ENCODE measurements around the gene EPN2.

Gene EPN2

GRCh38 chr17:19322861-19323260 is 85.7 kb downstream of the EPN2 start:
- DNase-seq (ENCODE audit: insufficient read length, low spot score) = no peak
- no peak for FAIRE-seq

DNA sequence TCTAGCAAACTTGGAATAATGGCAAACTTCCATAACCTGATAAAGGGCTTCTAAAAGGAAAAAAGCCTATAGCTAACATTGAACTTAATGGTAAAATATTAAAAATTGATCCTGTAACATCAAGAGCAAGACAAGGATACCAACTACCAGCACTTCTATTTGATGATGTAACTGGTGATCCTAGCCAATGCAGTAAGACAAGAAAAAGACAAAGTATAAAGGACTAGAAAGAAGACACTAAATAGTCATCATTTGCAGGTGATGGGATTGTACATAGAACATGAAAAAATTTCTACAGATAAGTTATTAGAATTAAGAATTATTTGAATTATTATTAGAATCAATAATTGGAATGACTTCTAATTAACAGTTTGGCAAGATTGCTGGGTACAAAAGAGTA is 88.4 kb downstream of the EPN2 start:
- DNase-seq (ENCODE audit: insufficient read length, low spot score) (no peak), FAIRE-seq (no peak)

DNA sequence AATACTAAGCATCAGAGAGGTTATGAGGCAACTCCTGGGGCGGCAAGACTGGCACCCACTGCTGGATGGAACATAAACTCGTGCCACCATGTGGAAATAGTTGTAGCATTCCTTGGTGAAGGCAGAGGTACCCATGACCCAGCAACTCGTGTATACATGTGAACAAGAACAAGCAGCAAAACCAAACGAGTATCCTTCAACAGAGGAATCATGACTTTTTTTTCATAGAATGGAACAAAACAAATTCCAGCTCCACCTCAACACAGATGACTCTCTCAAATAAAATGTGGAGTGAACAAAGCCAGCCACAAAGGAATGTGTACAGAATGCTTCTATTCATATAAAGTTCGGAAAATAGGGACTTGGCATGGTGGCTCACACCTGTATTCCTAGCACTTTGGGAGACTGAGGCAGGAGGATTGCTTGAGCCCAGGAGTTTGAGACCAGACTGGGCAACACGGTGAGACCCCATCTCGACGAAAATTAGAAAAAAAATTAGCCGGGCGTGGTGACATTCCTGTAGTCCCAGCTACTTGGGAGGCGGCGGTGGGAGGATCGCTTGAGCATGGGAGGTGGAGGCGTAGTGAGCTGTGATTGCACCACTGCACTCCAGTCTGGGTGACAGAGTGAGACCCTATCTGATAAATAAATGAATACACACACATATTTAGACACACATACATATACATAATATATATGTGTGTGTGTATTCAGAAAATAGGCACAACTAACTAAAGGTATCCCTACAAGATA is 90.0 kb downstream of the EPN2 start:
- DNase-seq (ENCODE audit: insufficient read length, low spot score) = no peak
- FAIRE-seq = no peak

DNA sequence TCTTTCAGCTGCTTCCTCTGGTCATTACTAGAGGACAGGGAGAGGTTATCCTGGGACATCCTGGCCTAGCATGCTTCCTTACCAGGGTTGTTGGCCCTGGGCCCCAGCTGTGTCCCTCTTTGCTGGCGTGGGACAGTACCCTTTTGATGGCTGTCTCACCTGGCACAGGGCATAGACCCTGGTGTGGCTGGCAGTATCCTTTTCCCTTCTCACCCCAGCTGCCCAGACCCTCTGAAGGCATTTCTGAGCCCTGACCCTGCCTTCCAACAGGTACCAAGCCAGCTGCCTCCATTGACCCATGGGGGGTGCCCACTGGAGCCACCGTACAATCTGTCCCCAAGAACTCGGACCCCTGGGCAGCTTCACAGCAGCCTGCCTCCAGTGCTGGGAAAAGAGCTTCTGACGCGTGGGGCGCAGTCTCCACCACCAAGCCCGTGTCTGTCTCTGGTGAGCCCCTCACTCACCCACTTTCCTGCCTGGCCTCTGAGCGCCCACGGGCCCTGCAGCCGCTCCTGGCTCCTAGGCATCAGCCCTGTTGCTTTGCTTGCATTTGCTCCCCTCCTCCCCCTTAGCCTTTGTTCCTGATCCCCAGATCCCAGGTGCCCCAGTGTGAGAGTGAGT is 91.4 kb downstream of the EPN2 start:
- FAIRE-seq (no peak), DNase-seq (ENCODE audit: insufficient read length, low spot score) (no peak)

DNA sequence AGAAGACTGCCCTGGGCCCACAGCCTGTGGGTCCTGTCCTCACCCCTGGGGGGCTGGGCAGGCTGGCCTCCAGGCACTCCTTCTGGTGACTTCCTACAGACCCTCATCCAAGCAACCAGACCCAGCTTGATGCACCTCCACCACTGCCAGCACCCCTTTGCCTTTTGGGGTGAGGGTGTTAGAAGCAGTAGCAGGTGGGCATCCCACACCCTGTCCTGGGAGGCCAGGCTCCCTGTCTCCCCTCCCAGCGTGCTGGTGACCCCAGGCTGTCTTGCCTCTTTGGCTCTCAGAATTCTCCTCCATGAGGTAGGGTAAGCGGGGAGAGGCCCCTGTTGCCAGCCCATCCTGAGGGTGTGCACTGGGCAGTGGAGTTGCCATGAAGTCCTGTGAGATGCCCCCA is 92.0 kb downstream of the EPN2 start:
- FAIRE-seq (no peak), DNase-seq (ENCODE audit: insufficient read length, low spot score) (no peak)

GRCh38 chr17:19329839-19330238 is 92.7 kb downstream of the EPN2 start:
- DNase-seq (ENCODE audit: insufficient read length, low spot score) = no peak
- no peak for FAIRE-seq

DNA sequence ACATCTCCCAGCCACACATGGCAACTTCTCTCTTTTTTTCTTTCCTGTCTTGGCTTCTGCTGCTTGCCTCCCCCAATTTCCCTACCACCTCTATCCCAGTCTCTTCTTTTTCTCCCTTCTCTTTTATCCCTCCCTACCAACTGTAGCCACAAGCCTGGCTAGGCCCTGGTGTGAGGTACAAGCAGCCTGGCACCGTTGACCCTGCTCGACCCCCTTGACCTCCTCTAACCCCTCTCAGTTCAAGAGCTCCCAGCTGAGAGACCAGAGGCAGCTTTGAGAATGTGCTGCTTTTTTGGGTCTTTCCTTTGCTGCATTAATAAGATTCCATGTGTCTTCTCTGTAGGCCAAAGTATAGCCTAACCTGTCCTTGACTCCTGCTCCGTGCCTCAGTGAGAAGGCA is 93.1 kb downstream of the EPN2 start:
- no peak for DNase-seq (ENCODE audit: insufficient read length, low spot score)
- FAIRE-seq = no peak

DNA sequence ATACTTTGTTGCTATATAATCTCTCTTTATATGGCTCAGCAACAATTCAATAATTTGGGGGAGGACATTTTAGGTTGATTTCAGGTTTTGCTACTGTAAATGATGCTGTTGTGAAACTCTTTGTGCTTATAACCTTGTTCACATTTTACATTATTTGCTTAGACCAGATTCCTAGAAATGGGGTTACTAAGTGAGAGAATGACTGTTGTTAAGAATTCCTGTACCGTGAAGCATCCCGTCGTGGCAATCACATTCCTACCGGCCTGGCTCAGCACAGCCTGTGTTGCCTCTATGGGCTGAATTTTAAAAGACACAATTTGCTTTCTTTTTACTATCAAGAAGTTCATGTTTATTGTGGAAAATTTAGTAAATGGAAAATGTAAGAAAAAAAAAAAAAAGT is 94.0 kb downstream of the EPN2 start:
- DNase-seq (ENCODE audit: insufficient read length, low spot score) = no peak
- FAIRE-seq = no peak

GRCh38 chr17:19331543-19332245 is 94.5 kb downstream of the EPN2 start:
- no peak for FAIRE-seq
- no peak for DNase-seq (ENCODE audit: insufficient read length, low spot score)

DNA sequence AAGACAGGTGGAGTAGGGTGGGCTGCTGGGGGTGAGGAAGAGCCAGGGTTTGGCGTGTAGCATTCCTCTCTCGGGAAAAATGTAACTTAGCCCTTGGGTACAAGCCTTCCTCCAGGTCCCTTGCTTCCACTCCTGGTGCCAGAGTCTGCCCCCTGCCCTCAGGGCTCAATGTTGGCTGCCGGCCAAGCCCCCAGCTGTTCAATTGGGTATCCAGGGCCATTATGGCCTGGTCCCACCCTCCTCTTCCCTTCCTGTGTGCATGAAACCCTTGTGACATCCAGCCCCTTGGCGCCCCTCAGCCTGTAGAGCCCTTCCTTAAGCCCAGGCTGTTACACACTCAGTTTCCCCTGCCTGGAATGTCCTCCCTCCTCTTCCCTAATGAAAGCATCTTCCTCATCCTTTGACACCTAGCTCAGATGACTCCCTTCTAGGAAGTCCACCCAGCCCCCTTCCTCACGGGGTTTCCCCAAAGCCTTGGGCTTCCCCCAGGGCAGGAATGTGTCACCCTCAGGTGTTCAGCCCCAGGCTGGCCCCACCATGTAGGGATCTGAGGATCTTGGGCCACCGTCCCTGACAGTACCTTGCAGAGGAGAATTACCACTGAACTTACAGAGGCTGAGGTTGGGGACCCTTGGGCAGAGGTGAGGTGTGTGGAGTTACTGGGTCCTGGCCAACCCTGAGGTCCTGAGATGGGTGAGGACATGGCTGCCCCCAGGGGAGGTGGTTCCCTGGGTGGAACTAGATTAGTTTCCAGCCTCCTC is 95.4 kb downstream of the EPN2 start:
- DNase-seq (ENCODE audit: insufficient read length, low spot score) = no peak
- no peak for FAIRE-seq

DNA sequence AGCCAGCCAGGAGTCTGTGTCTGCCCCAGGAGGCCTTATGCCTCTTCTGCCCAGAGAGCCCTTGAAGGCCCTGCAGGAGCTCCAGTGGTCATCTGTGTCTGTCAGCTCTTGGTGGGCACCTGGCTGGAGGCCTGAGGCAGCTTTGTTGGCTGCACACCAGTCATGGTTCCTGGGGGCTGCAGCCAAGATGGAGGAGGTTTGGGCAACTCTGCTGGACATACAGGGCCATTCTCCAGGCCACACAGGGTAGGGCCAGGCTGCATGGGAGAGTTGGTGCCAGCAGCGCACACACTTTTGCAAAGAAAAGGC is 95.9 kb downstream of the EPN2 start:
- DNase-seq (ENCODE audit: insufficient read length, low spot score) (no peak), FAIRE-seq (no peak)

- FAIRE-seq (no peak), DNase-seq (ENCODE audit: insufficient read length, low spot score) (no peak)
Observed at GRCh38 chr17:19333736-19334290, 96.6 kb downstream of the EPN2 start.

GRCh38 chr17:19334331-19334730 is 97.2 kb downstream of the EPN2 start:
- FAIRE-seq (no peak), DNase-seq (ENCODE audit: insufficient read length, low spot score) (no peak)

DNA sequence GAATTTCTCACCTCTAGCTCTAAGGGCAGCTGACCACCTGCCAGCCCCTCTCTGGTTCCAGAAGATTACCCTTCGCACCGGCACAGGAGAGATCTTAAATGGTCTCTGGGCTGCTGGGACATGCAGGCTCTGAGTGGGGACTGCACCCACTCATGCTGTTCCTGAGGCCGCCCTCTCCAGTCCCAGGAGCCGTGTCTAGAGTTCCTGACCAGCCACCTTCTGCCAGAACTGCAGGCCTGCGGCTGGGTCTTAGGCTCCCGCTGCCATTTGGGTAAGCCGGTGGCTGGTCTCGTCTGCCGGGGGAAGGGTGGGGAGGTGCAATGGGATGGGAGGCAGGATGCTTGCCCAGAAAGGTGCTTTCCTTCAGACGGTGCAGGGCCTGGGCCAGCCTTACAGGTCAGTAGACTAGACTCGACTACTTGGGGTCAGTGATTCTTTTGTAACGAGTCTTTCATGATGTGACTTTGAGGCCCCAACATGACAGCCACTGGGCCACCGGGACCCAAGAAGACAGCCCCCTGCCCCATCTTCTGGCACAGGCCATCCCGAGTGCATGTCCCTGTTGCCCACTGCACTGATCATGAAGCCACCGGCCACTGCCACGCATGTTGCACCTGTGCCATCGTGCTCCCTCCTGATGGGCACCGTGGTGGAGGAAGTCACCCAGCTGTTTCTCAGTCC is 98.9 kb downstream of the EPN2 start:
- no peak for DNase-seq (ENCODE audit: insufficient read length, low spot score)
- no peak for FAIRE-seq

- no peak for FAIRE-seq
- DNase-seq (ENCODE audit: insufficient read length, low spot score) = no peak
Observed at GRCh38 chr17:19336938-19337711, 100.0 kb downstream of the EPN2 start.

GRCh38 chr17:19337712-19338023 is 100.5 kb downstream of the EPN2 start:
- DNase-seq (ENCODE audit: insufficient read length, low spot score) (no peak), FAIRE-seq (no peak)

DNA sequence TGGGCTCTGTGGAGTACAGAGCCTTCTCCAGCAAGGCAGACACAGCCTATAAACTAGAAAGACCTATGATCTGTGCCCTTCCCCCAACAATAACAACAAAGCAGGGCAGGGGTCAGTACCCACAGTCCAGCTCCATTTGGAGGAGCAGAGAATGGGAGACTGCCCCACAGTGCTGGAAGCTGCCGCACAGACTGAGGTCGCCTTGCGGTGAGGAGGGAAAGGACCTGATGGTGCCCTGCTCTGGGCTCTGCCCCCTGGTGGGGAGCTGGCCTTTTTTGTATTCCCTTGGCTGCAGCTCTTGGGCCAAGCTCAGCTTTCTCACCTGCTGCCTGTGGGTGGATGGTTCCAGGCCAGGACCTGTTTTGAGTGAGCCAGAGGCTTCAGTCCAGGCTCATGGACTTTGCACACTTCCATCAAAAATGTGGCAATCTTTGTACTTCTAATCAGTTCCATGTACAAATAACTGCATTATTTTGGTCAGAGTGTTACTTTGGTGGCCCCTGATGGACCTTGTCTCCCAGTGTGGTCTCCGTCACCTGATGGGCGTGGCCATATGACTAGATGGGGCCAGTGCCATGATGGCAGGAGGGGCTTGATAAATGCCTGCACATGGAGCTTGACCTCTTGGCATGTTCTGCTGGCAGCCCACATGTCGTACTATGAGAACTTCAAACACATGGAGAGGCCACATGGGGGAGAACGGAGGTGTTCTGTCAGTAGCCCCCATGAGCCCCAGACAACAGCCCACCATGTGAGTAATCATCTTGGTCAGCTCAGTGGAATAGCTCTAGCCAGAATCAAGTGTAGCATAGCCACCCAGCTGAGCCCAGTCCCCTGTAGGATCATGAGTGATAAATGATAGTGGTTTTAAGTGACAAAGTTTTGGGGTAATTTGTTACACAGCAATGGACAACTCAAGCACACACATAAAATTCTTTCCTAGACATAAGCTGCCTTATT is 101.1 kb downstream of the EPN2 start:
- DNase-seq (ENCODE audit: insufficient read length, low spot score) (peak; percentile 92), FAIRE-seq (no peak)

- FAIRE-seq = no peak
Observed at GRCh38 chr17:19339341-19339815, 102.2 kb downstream of the EPN2 start.

DNA sequence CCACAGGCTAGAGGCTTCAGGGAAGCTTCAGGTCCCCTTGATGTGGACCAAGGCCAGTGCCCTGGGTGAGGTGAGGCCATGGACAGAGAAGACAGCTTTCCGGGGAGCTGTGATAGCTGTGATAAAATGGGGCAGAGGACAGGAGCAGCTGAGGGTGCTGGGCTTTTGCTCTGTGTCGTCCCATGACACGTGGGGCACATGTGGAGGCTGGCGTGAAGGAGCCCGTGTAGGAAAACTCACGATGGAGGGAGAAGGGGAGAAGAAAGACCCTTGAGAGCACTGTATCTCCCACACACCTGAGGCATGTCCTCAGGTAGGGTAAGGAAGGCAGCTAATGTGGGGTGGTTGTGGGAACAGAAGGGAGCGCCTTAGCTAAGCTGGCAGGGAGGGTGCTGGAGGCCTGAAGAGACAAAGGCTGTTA is 104.1 kb downstream of the EPN2 start:
- FAIRE-seq = no peak
- DNase-seq (ENCODE audit: insufficient read length, low spot score) = no peak

More at GRCh38 chr17:19339341-19339815, 102.2 kb downstream of the EPN2 start:
- DNase-seq (ENCODE audit: insufficient read length, low spot score) = no peak

Measured in GM19239 (cell line).